CD4-positive, alpha-beta T cell (primary cell): Measurements from ENCODE around the gene ABHD17A. TPM values are rescaled to one million over a fixed set of nuclear protein-coding genes. Genes with fewer than 3 reads are reported as not detected.

Source experiments
- ATAC-seq: fragments of 200-7000 bp; cut with Tn5 transposase; one replicate; pipeline ENCODE4 v1.10.0; 2022; ENCODE audit warnings: mild to moderate bottlenecking; ENCODE audit not compliant: poor library complexity
- CTCF ChIA-PET: fragments of 350-600 bp; sonication (Branson Sonifier 250); formaldehyde crosslinking; loops from one replicate; lab custom pipeline; 2021; ENCODE audit warnings: antibody characterized with exemption, inconsistent platforms; lab: Charles Lee
- POLR2A ChIA-PET: fragments of 350-600 bp; sonication (Branson Sonifier 250); formaldehyde crosslinking; loops from one replicate; lab custom pipeline; 2021; ENCODE audit warnings: antibody characterized with exemption, inconsistent platforms; lab: Charles Lee
- DNase-seq, 14 experiments: peaks; one replicate each; pipeline ENCODE4 v3.0.0-alpha.2; 2013 to 2020; ENCODE audit warnings: mixed read lengths in 2 of 14
- H3K27ac ChIP-seq, 2 donors: one replicate each; pipeline versions ENCODE4 v1.5.1 to v1.7.0; 2013; ENCODE audit warnings: low read length in 2 of 2, low read depth in 1 of 2, mild to moderate bottlenecking in 1 of 2
- H3K27me3 ChIP-seq, 2 experiments: 1 replicate in 1 of 2; 2 replicates in 1 of 2; pipeline versions ENCODE4 v1.6.1 to v1.7.0; 2013; ENCODE audit warnings: low read length in 2 of 2, control low read depth in 1 of 2, mild to moderate bottlenecking in 1 of 2, moderate library complexity in 1 of 2; ENCODE audit not compliant: insufficient read depth in 2 of 2, control insufficient read depth in 1 of 2
- H3K36me3 ChIP-seq: one replicate; pipeline ENCODE4 v1.6.1; 2013; ENCODE audit warnings: low read length, control low read depth; ENCODE audit not compliant: insufficient read depth
- H3K4me1 ChIP-seq: one replicate; pipeline ENCODE4 v1.6.1; 2013; ENCODE audit warnings: low read length, control low read depth; ENCODE audit not compliant: insufficient read depth
- H3K4me3 ChIP-seq: one replicate; pipeline ENCODE4 v1.5.1; 2013; ENCODE audit warnings: mild to moderate bottlenecking, low read length, moderate library complexity
- H3K9me3 ChIP-seq, 2 experiments: 1 replicate in 1 of 2; 2 replicates in 1 of 2; pipeline versions ENCODE4 v1.6.1 to v1.7.0; 2013; ENCODE audit warnings: low read length in 2 of 2, mild to moderate bottlenecking in 2 of 2, control low read depth in 1 of 2, moderate library complexity in 1 of 2; ENCODE audit not compliant: control insufficient read depth in 1 of 2, insufficient read depth in 1 of 2
- H3K27ac Mint-ChIP-seq: one replicate; pipeline ENCODE4 v1.8.0; 2020; ENCODE audit warnings: mixed read lengths
- H3K27me3 Mint-ChIP-seq: one replicate; pipeline ENCODE4 v1.8.0; 2021; ENCODE audit warnings: mixed read lengths
- H3K36me3 Mint-ChIP-seq: one replicate; pipeline ENCODE4 v1.8.0; 2021; ENCODE audit warnings: low read depth, mixed read lengths
- H3K4me1 Mint-ChIP-seq: one replicate; pipeline ENCODE4 v1.8.0; 2021; ENCODE audit warnings: low read depth, mixed read lengths
- H3K4me3 Mint-ChIP-seq: one replicate; pipeline ENCODE4 v1.8.0; 2020; ENCODE audit warnings: mild to moderate bottlenecking, mixed read lengths
- H3K9me3 Mint-ChIP-seq: one replicate; pipeline ENCODE4 v1.8.0; 2020; ENCODE audit warnings: mixed read lengths
- intact Hi-C, 2 experiments: fragments of 100-400 bp; cut with DNase I in 1 of 2; cut with micrococcal nuclease in 1 of 2; formaldehyde crosslinking; loops; one replicate each; pipeline versions ENCODE4 v1.15.1 to v1.9.0; 2023 to 2025; cut with DNase I, micrococcal nuclease
- total RNA-seq, 174 experiments: library from RNA in 2 of 174; stranded (reverse) in 2 of 174; gene quantifications; one replicate each; pipeline ENCODE4 v1.2.3 and lab custom pipeline; 2021 to 2026
- TF ChIP-seq, protein P1 (sequence below): fragments of 200-600 bp; IDR thresholded peaks from one replicate; pipeline ENCODE4 v1.8.0; 2022; ENCODE audit warnings: antibody characterized with exemption, mild to moderate bottlenecking

The ABHD17A gene
- total RNA-seq, 2 experiments from 2014 or later: 156 to 172 TPM

GRCh38 chr19:1925544-1925943 lies 40.2 kb upstream of the ABHD17A start:
- Histone ChIP-seq H3K27ac (no peak overlapping the region), H3K4me3 (no peak overlapping the region), H3K36me3 (peaks cover 13% of the 10 kb centered on the region), H3K27me3 (no peaks in the 10 kb centered on the region), H3K9me3 (no peaks in the 10 kb centered on the region), H3K4me1 (peaks cover 62% of the 10 kb centered on the region)
- no peak for DNase-seq
- TF ChIP-seq, protein P1, sequence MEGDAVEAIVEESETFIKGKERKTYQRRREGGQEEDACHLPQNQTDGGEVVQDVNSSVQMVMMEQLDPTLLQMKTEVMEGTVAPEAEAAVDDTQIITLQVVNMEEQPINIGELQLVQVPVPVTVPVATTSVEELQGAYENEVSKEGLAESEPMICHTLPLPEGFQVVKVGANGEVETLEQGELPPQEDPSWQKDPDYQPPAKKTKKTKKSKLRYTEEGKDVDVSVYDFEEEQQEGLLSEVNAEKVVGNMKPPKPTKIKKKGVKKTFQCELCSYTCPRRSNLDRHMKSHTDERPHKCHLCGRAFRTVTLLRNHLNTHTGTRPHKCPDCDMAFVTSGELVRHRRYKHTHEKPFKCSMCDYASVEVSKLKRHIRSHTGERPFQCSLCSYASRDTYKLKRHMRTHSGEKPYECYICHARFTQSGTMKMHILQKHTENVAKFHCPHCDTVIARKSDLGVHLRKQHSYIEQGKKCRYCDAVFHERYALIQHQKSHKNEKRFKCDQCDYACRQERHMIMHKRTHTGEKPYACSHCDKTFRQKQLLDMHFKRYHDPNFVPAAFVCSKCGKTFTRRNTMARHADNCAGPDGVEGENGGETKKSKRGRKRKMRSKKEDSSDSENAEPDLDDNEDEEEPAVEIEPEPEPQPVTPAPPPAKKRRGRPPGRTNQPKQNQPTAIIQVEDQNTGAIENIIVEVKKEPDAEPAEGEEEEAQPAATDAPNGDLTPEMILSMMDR: no peak
- no peak overlapping the region for H3K27ac Mint-ChIP-seq
- H3K4me1 Mint-ChIP-seq: peaks cover 25% of the 10 kb centered on the region
- CTCF ChIA-PET: no interaction called here
- intact Hi-C loops: loop anchor here in 1 of 2 experiments (5.0 kb wide), 1 partner anchor 37 kb away; no protein-coding TSS in a partner anchor
- H3K27me3 Mint-ChIP-seq: no peaks in the 10 kb centered on the region
- POLR2A ChIA-PET: no interaction called here
- no peaks in the 10 kb centered on the region for H3K36me3 Mint-ChIP-seq
- no peak overlapping the region for H3K4me3 Mint-ChIP-seq
- no peaks in the 10 kb centered on the region for H3K9me3 Mint-ChIP-seq
- ATAC-seq: no peak

DNA sequence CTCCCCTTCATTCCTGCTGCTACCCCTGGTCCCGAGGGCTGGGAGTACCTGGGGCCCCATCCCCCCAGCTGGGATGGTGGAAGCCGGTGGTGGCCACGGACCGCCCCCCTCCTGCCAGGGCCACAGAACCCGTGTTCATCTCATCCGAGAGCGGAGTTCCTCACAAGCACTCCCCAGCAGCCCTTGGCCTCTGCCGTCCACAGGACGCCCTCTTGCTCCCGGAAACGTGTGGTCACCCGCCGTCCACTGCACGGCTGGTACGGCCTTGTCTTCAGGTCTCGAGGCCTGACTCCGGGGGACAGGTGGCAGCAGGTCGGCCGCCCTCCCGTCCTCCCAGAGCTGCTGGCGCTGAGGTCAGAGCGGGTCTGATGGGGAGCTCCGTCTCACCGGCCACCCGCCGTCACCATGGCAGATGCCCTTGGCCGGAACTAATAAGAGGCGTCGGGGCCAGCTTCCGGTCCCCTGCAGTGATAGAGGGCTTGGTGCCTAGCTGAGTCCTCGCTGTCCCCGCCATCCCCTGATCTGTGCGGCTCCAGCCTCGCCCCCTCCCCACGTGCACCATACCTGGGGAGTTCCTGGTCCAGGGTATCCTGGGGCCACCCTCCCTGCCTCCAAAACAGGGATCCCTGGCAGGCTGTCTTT lies 39.1 kb upstream of the ABHD17A start:
- peaks cover 17% of the 10 kb centered on the region for H3K36me3 ChIP-seq
- Mint-ChIP-seq H3K36me3 (no peaks in the 10 kb centered on the region), H3K4me3 (no peak overlapping the region), H3K4me1 (peaks cover 18% of the 10 kb centered on the region), H3K9me3 (no peaks in the 10 kb centered on the region), H3K27me3 (no peaks in the 10 kb centered on the region), H3K27ac (no peak overlapping the region)
- ChIA-PET POLR2A (no interaction called here), CTCF (no interaction called here)
- ATAC-seq: no peak
- H3K27me3 ChIP-seq: no peaks in the 10 kb centered on the region
- H3K4me1 ChIP-seq: peaks cover 51% of the 10 kb centered on the region
- no peak overlapping the region for H3K27ac ChIP-seq
- H3K4me3 ChIP-seq: no peak overlapping the region
- TF ChIP-seq, protein P1: no peak
- no peaks in the 10 kb centered on the region for H3K9me3 ChIP-seq
- no peak for DNase-seq
- intact Hi-C loops: no loop called here

- H3K9me3 ChIP-seq: no peaks in the 10 kb centered on the region
- TF ChIP-seq, protein P1: no peak
- DNase-seq (peak in 7 of 14 experiments; percentile 31 to 67 (median 42)), ATAC-seq (peak; percentile 78)
- intact Hi-C loops: no loop called here
- H3K36me3 ChIP-seq: peaks cover 17% of the 10 kb centered on the region
- Mint-ChIP-seq H3K27ac (no peak overlapping the region), H3K4me3 (no peak overlapping the region), H3K36me3 (no peaks in the 10 kb centered on the region), H3K27me3 (no peaks in the 10 kb centered on the region), H3K4me1 (peaks cover 12% of the 10 kb centered on the region), H3K9me3 (no peaks in the 10 kb centered on the region)
- peaks cover 42% of the 10 kb centered on the region for H3K4me1 ChIP-seq
- H3K27ac ChIP-seq: no peak overlapping the region
- H3K27me3 ChIP-seq: no peaks in the 10 kb centered on the region
- CTCF ChIA-PET: interaction anchor here (1.3 kb wide), 1 partner anchor 9 kb away, joined by 5 read pairs; no protein-coding TSS in a partner anchor
- POLR2A ChIA-PET: interaction anchor here (0.8 kb wide), 1 partner anchor 18 kb away, joined by 3 read pairs; no protein-coding TSS in a partner anchor
- H3K4me3 ChIP-seq: no peak overlapping the region
These were observed 38.0 kb upstream of the ABHD17A start for GRCh38 chr19:1923319-1923718.
